Vagina (tissue), 2 donors: ENCODE measurements around the gene FKBP10.

Experiments
- POLR2A ChIP-seq, 2 donors: fragments of 450-650 bp; IDR thresholded peaks; one replicate each; pipeline ENCODE4 v1.6.1; 2017; ENCODE audit warnings: antibody characterized with exemption in 2 of 2, mild to moderate bottlenecking in 2 of 2, moderate library complexity in 2 of 2
- TF ChIP-seq, protein P1 (sequence below), 3 experiments: fragments of 450-650 bp in 2 of 3; fragments of 200-600 bp in 1 of 3; sonication (generic) in 1 of 3; IDR thresholded peaks; one replicate each; pipeline ENCODE4 v1.5.1; 2017 to 2019; ENCODE audit warnings: antibody characterized with exemption in 3 of 3, mild to moderate bottlenecking in 2 of 3, moderate library complexity in 2 of 3

DNA sequence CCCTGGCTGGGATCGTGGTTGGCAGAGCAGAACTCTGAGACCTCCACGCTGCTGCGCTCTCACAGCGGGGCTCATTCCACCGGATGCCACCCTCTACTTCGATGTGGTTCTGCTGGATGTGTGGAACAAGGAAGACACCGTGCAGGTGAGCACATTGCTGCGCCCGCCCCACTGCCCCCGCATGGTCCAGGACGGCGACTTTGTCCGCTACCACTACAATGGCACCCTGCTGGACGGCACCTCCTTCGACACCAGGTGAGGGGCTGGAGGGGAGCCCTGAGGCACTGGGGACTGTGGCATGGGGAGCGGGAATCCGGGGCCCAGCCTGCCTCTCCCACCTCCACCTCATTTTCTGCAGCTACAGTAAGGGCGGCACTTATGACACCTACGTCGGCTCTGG is 5.2 kb downstream of the FKBP10 start:
- TF ChIP-seq, protein P1, sequence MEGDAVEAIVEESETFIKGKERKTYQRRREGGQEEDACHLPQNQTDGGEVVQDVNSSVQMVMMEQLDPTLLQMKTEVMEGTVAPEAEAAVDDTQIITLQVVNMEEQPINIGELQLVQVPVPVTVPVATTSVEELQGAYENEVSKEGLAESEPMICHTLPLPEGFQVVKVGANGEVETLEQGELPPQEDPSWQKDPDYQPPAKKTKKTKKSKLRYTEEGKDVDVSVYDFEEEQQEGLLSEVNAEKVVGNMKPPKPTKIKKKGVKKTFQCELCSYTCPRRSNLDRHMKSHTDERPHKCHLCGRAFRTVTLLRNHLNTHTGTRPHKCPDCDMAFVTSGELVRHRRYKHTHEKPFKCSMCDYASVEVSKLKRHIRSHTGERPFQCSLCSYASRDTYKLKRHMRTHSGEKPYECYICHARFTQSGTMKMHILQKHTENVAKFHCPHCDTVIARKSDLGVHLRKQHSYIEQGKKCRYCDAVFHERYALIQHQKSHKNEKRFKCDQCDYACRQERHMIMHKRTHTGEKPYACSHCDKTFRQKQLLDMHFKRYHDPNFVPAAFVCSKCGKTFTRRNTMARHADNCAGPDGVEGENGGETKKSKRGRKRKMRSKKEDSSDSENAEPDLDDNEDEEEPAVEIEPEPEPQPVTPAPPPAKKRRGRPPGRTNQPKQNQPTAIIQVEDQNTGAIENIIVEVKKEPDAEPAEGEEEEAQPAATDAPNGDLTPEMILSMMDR (IDR thresholded peaks at IDR 0.05): no peak
- TF ChIP-seq POLR2A (IDR thresholded peaks at IDR 0.05): no peak
